Endothelial cell of hepatic sinusoid (primary cell): ENCODE data around the gene ITGAV.

Experiments used
- in situ Hi-C: cut with HindIII; loops from 2 replicates; pipeline ENCODE4 v1.10.0; 2017; ENCODE audit warnings: low sequenced_read_pairs

The ITGAV gene

GRCh38 chr2:186714611-186715010 is 124.8 kb downstream of the ITGAV start:
- in situ Hi-C loops = no loop called here

GRCh38 chr2:186716004-186716403 is 126.1 kb downstream of the ITGAV start:
- in situ Hi-C loops = no loop called here

GRCh38 chr2:186716899-186717298 is 127.0 kb downstream of the ITGAV start:
- in situ Hi-C loops = no loop called here

- in situ Hi-C loops = no loop called here
These were observed 127.6 kb downstream of the ITGAV start for GRCh38 chr2:186717320-186718007.

DNA sequence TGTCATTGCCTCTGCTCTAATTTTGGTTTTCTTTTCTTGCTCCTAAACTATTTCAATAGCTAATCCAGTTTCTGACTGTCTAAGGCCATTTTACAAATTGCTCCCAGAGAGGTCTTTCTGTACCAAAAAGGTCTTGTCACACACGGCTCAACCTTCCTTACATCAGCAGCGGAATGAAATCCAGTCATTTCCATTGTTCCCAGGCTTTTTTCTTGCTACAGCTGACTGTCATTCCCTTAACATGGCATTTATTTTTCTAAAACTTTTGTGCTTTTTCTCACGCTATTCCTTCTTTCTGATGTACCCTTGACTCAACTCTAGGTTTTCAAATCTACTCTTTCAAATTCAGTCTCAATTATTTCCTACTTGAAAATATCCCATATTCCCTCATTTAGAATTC is 128.3 kb downstream of the ITGAV start:
- in situ Hi-C loops = no loop called here

GRCh38 chr2:186718903-186719302 is 129.0 kb downstream of the ITGAV start:
- in situ Hi-C loops = no loop called here

- in situ Hi-C loops = no loop called here
These were observed 132.1 kb downstream of the ITGAV start for GRCh38 chr2:186721956-186722355.

GRCh38 chr2:186724736-186725135 is 134.9 kb downstream of the ITGAV start:
- in situ Hi-C loops = no loop called here

DNA sequence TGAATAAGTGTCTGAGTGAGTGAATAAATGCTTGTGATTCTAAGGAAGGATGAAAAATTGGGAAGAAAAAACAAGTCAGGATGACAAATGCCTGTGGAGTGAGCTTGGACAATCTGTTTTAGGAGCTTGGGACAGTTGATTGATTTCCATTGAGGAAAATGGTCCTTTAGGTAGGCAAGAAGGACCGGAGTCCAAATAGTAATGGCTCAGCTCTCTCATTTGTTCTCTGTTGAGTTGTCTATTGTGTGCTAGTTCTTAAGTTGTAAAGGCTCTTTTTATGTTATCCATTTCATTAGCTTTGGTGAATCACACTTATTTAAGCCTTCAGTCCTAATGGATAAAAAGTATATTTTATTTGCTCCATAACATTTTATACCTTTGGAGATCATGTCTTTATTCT is 135.9 kb downstream of the ITGAV start:
- in situ Hi-C loops = no loop called here

- in situ Hi-C loops = no loop called here
These were observed 137.1 kb downstream of the ITGAV start for GRCh38 chr2:186726938-186727337.

GRCh38 chr2:186728631-186729030 is 138.8 kb downstream of the ITGAV start:
- in situ Hi-C loops = no loop called here
